Measurements from ENCODE around the gene PRKCH. TPM values are rescaled to one million over a fixed set of nuclear protein-coding genes. Genes with fewer than 3 reads are reported as not detected.

PRKCH gene
- total RNA-seq, 5 donors from 2014 or later (not counting 1 experiment from before 2014, with no cell fraction given) = 267 to 436 (median 326) TPM

DNA sequence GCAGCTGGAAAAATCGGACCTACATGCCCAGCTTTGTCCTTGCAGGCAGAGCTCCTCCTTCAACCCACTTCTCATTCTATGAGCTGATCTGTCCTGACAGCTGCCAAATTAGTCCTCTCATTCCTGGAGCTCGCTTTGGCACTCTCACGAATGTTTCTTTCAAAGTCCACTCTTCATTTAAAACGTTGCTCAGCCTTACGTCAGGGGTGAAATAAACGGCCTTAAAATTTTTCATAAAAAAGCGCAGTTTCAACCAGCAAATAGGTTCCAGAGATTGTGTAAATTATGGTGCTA is 253.1 kb downstream of the PRKCH start:
- peaks cover 0 to 3% of the 10 kb centered on the region in 2 donors for H3K27me3 Mint-ChIP-seq
- no peak overlapping the region for H3K27ac Mint-ChIP-seq
- Histone ChIP-seq H3K9me3 (no peaks in the 10 kb centered on the region), H3K4me1 (ENCODE audit: control insufficient read depth in 1 of 2, extremely low read depth in 1 of 2, insufficient read depth in 2 of 2, low read length in 2 of 2) (peaks cover 28 to 54% of the 10 kb centered on the region in 2 experiments), H3K27ac (ENCODE audit: low read length) (no peak overlapping the region), H3K27me3 (replicated peaks in 1 of 2; ENCODE audit: control insufficient read depth in 2 of 2, extremely low read depth in 1 of 2, insufficient read depth in 2 of 2, low read length in 1 of 2) (no peaks in the 10 kb centered on the region), H3K36me3 (ENCODE audit: control insufficient read depth in 2 of 2, extremely low read depth in 1 of 2, insufficient read depth in 1 of 2, low read length in 1 of 2) (no peaks in the 10 kb centered on the region), H3K4me3 (ENCODE audit: control insufficient read depth in 1 of 2, extremely low read depth in 1 of 2, low read length in 1 of 2) (no peak overlapping the region)
- ChIA-PET POLR2A (no interaction called here), CTCF (interaction anchor here in 1 of 2 donors (0.5 kb wide), 1 partner anchor 49 kb away, joined by 6 read pairs; no protein-coding TSS in a partner anchor)
- no peak overlapping the region for H3K4me3 Mint-ChIP-seq
- 97% methylated on average over 4 of the region's 7 CpGs for WGBS (ENCODE audit: insufficient coverage)
- H3K36me3 Mint-ChIP-seq = no peaks in the 10 kb centered on the region
- H3K4me1 Mint-ChIP-seq = peaks cover 49 to 71% (median 71%) of the 10 kb centered on the region in 3 donors
- H3K9me3 Mint-ChIP-seq = no peaks in the 10 kb centered on the region
- ATAC-seq (replicated peaks in 1 of 4) = no peak
- no peak for DNase-seq

- no peak overlapping the region for H3K27ac Mint-ChIP-seq
- CTCF ChIA-PET = no interaction called here
- Histone ChIP-seq H3K36me3 (ENCODE audit: control insufficient read depth in 2 of 2, extremely low read depth in 1 of 2, insufficient read depth in 1 of 2, low read length in 1 of 2) (no peaks in the 10 kb centered on the region), H3K4me1 (ENCODE audit: control insufficient read depth in 1 of 2, extremely low read depth in 1 of 2, insufficient read depth in 2 of 2, low read length in 2 of 2) (peaks cover 22 to 52% of the 10 kb centered on the region in 2 experiments), H3K4me3 (ENCODE audit: control insufficient read depth in 1 of 2, extremely low read depth in 1 of 2, low read length in 1 of 2) (no peak overlapping the region), H3K9me3 (no peaks in the 10 kb centered on the region), H3K27ac (ENCODE audit: low read length) (no peak overlapping the region), H3K27me3 (replicated peaks in 1 of 2; ENCODE audit: control insufficient read depth in 2 of 2, extremely low read depth in 1 of 2, insufficient read depth in 2 of 2, low read length in 1 of 2) (no peaks in the 10 kb centered on the region)
- POLR2A ChIA-PET = no interaction called here
- H3K4me1 Mint-ChIP-seq = peaks cover 42 to 69% (median 68%) of the 10 kb centered on the region in 3 donors
- H3K27me3 Mint-ChIP-seq = no peaks in the 10 kb centered on the region
- ATAC-seq (replicated peaks in 1 of 4) (no peak), DNase-seq (no peak)
- H3K36me3 Mint-ChIP-seq = no peaks in the 10 kb centered on the region
- H3K4me3 Mint-ChIP-seq = no peak overlapping the region
- 100% methylated on average over 1 of the region's 3 CpGs for WGBS (ENCODE audit: insufficient coverage)
- H3K9me3 Mint-ChIP-seq = no peaks in the 10 kb centered on the region
These were observed 253.7 kb downstream of the PRKCH start for GRCh38 chr14:61575126-61575525.

DNA sequence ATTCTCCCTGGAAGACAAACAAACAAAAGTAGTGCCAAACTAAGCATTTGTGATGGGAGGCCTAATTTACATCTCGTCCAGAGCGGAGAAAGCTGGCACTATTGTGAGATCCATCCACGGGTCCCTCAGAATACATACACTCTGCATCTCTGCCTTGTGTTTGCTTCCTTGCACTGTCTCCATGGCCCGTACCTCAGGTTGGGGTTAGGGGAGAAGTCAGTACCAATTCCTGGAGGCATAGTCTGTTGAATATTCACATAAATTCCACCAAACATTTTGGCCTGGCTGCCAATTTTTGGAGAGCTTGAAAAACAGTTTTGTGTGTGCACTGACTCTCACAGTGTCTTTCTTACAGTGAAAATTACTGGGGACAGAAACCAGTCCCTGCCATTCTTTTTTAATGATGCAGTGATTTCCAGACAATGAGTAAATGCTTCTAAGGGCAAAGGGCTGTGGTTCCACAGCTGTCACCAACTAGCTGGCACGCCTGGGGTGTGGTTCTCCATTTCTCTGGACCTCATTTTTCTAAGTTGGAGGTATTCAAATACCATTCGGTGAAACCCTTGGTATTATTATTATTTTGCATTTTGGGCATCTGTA is 254.3 kb downstream of the PRKCH start:
- no peak overlapping the region for H3K4me3 ChIP-seq (ENCODE audit: control insufficient read depth in 1 of 2, extremely low read depth in 1 of 2, low read length in 1 of 2)
- no peaks in the 10 kb centered on the region for H3K27me3 ChIP-seq (replicated peaks in 1 of 2; ENCODE audit: control insufficient read depth in 2 of 2, extremely low read depth in 1 of 2, insufficient read depth in 2 of 2, low read length in 1 of 2)
- no peaks in the 10 kb centered on the region for H3K36me3 ChIP-seq (ENCODE audit: control insufficient read depth in 2 of 2, extremely low read depth in 1 of 2, insufficient read depth in 1 of 2, low read length in 1 of 2)
- Mint-ChIP-seq H3K4me3 (no peak overlapping the region), H3K4me1 (peaks cover 37 to 67% (median 62%) of the 10 kb centered on the region in 3 donors), H3K27me3 (no peaks in the 10 kb centered on the region), H3K27ac (no peak overlapping the region), H3K9me3 (no peaks in the 10 kb centered on the region), H3K36me3 (no peaks in the 10 kb centered on the region)
- ATAC-seq (replicated peaks in 1 of 4) (no peak), DNase-seq (no peak)
- ChIA-PET POLR2A (interaction anchor here in 1 of 2 donors (0.7 kb wide), 1 partner anchor 10 kb away, joined by 3 read pairs; no protein-coding TSS in a partner anchor), CTCF (no interaction called here)
- peaks cover 17 to 47% of the 10 kb centered on the region in 2 experiments for H3K4me1 ChIP-seq (ENCODE audit: control insufficient read depth in 1 of 2, extremely low read depth in 1 of 2, insufficient read depth in 2 of 2, low read length in 2 of 2)
- no peaks in the 10 kb centered on the region for H3K9me3 ChIP-seq
- WGBS (ENCODE audit: insufficient coverage) = 80% methylated on average over 1 of the region's 6 CpGs
- no peak overlapping the region for H3K27ac ChIP-seq (ENCODE audit: low read length)

- WGBS (ENCODE audit: insufficient coverage) = no CpG with 5 or more reads among the region's 2 CpGs
- peaks cover 31 to 52% (median 46%) of the 10 kb centered on the region in 3 donors for H3K4me1 Mint-ChIP-seq
- DNase-seq (no peak), ATAC-seq (replicated peaks in 1 of 4) (no peak)
- POLR2A ChIA-PET = no interaction called here
- no peaks in the 10 kb centered on the region for H3K27me3 ChIP-seq (replicated peaks in 1 of 2; ENCODE audit: control insufficient read depth in 2 of 2, extremely low read depth in 1 of 2, insufficient read depth in 2 of 2, low read length in 1 of 2)
- H3K9me3 Mint-ChIP-seq = no peaks in the 10 kb centered on the region
- H3K36me3 ChIP-seq (ENCODE audit: control insufficient read depth in 2 of 2, extremely low read depth in 1 of 2, insufficient read depth in 1 of 2, low read length in 1 of 2) = no peaks in the 10 kb centered on the region
- H3K27ac ChIP-seq (ENCODE audit: low read length) = no peak overlapping the region
- CTCF ChIA-PET = interaction anchor here in 1 of 2 donors (1.0 kb wide), 1 partner anchor 34 kb away, joined by 6 read pairs; no protein-coding TSS in a partner anchor
- H3K36me3 Mint-ChIP-seq = no peaks in the 10 kb centered on the region
- no peak overlapping the region for H3K4me3 Mint-ChIP-seq
- H3K27me3 Mint-ChIP-seq = no peaks in the 10 kb centered on the region
- peaks cover 15 to 41% of the 10 kb centered on the region in 2 experiments for H3K4me1 ChIP-seq (ENCODE audit: control insufficient read depth in 1 of 2, extremely low read depth in 1 of 2, insufficient read depth in 2 of 2, low read length in 2 of 2)
- no peak overlapping the region for H3K27ac Mint-ChIP-seq
- H3K9me3 ChIP-seq = no peaks in the 10 kb centered on the region
- H3K4me3 ChIP-seq (ENCODE audit: control insufficient read depth in 1 of 2, extremely low read depth in 1 of 2, low read length in 1 of 2) = no peak overlapping the region
These were observed 256.1 kb downstream of the PRKCH start for GRCh38 chr14:61577506-61577931.

- POLR2A ChIA-PET = no interaction called here
- CTCF ChIA-PET = no interaction called here
- Mint-ChIP-seq H3K27me3 (no peaks in the 10 kb centered on the region), H3K4me3 (peak overlapping the region in 2 of 3 donors; percentile 17 to 39), H3K27ac (no peak overlapping the region), H3K36me3 (no peaks in the 10 kb centered on the region), H3K9me3 (no peaks in the 10 kb centered on the region), H3K4me1 (peaks cover 20 to 41% (median 33%) of the 10 kb centered on the region in 3 donors)
- H3K4me3 ChIP-seq (ENCODE audit: control insufficient read depth in 1 of 2, extremely low read depth in 1 of 2, low read length in 1 of 2) = no peak overlapping the region
- ATAC-seq (replicated peaks in 1 of 4) (peak in 2 of 4 experiments; percentile 22 to 32), DNase-seq (no peak)
- WGBS (ENCODE audit: insufficient coverage) = no CpG with 5 or more reads among the region's 2 CpGs
- no peak overlapping the region for H3K27ac ChIP-seq (ENCODE audit: low read length)
- no peaks in the 10 kb centered on the region for H3K27me3 ChIP-seq (replicated peaks in 1 of 2; ENCODE audit: control insufficient read depth in 2 of 2, extremely low read depth in 1 of 2, insufficient read depth in 2 of 2, low read length in 1 of 2)
- H3K4me1 ChIP-seq (ENCODE audit: control insufficient read depth in 1 of 2, extremely low read depth in 1 of 2, insufficient read depth in 2 of 2, low read length in 2 of 2) = peaks cover 10 to 32% of the 10 kb centered on the region in 2 experiments
- H3K9me3 ChIP-seq = no peaks in the 10 kb centered on the region
- H3K36me3 ChIP-seq (ENCODE audit: control insufficient read depth in 2 of 2, extremely low read depth in 1 of 2, insufficient read depth in 1 of 2, low read length in 1 of 2) = no peaks in the 10 kb centered on the region
These were observed 257.4 kb downstream of the PRKCH start for GRCh38 chr14:61578745-61579144.

- ChIA-PET POLR2A (no interaction called here), CTCF (interaction anchor here in 1 of 2 donors (0.6 kb wide), 1 partner anchor 61 kb away, joined by 3 read pairs; no protein-coding TSS in a partner anchor)
- H3K36me3 Mint-ChIP-seq = no peaks in the 10 kb centered on the region
- H3K36me3 ChIP-seq (ENCODE audit: control insufficient read depth in 2 of 2, extremely low read depth in 1 of 2, insufficient read depth in 1 of 2, low read length in 1 of 2) = no peaks in the 10 kb centered on the region
- no peaks in the 10 kb centered on the region for H3K9me3 Mint-ChIP-seq
- no peak for DNase-seq
- no peaks in the 10 kb centered on the region for H3K27me3 ChIP-seq (replicated peaks in 1 of 2; ENCODE audit: control insufficient read depth in 2 of 2, extremely low read depth in 1 of 2, insufficient read depth in 2 of 2, low read length in 1 of 2)
- H3K27ac Mint-ChIP-seq = no peak overlapping the region
- no peaks in the 10 kb centered on the region for H3K9me3 ChIP-seq
- H3K4me3 ChIP-seq (ENCODE audit: control insufficient read depth in 1 of 2, extremely low read depth in 1 of 2, low read length in 1 of 2) = no peak overlapping the region
- no peak for ATAC-seq (replicated peaks in 1 of 4)
- WGBS (ENCODE audit: insufficient coverage) = no CpG with 5 or more reads among the region's 1 CpG
- H3K4me1 Mint-ChIP-seq = peaks cover 11 to 29% (median 25%) of the 10 kb centered on the region in 3 donors
- peaks cover 2 to 23% of the 10 kb centered on the region in 2 experiments for H3K4me1 ChIP-seq (ENCODE audit: control insufficient read depth in 1 of 2, extremely low read depth in 1 of 2, insufficient read depth in 2 of 2, low read length in 2 of 2)
- H3K4me3 Mint-ChIP-seq = no peak overlapping the region
- no peaks in the 10 kb centered on the region for H3K27me3 Mint-ChIP-seq
- no peak overlapping the region for H3K27ac ChIP-seq (ENCODE audit: low read length)
These were observed 260.0 kb downstream of the PRKCH start for GRCh38 chr14:61581340-61581739.

All from T-cell (primary cell).